GM19397 (cell line): Measurements from ENCODE around the gene ALG13.
"Not testable (repeated sequence)": the region's sequence is repeated elsewhere in the genome, so short reads cannot be mapped to it uniquely, and the experiment has no call there.

Experiments
- ATAC-seq: cut with Tn5 transposase; IDR thresholded peaks from one replicate; pipeline ENCODE4 v1.9.1; 2021; ENCODE audit warnings: mild to moderate bottlenecking, moderate library complexity; ENCODE audit not compliant: unreplicated experiment

The ALG13 gene

GRCh38 chrX:111756486-111756885 is 75.5 kb downstream of the ALG13 start:
- no peak for ATAC-seq

- no peak for ATAC-seq
Measured at GRCh38 chrX:111759686-111760085, 78.7 kb downstream of the ALG13 start.

- no peak for ATAC-seq
Measured at GRCh38 chrX:111761578-111762135, 80.7 kb downstream of the ALG13 start.

- ATAC-seq: no peak
Measured at GRCh38 chrX:111778591-111778990, 97.6 kb downstream of the ALG13 start.

GRCh38 chrX:111779582-111779981 is 98.6 kb downstream of the ALG13 start:
- ATAC-seq: no peak

- ATAC-seq: no peak
Measured at GRCh38 chrX:111784667-111785066, 103.7 kb downstream of the ALG13 start.

- ATAC-seq: not testable (repeated sequence)
Measured at GRCh38 chrX:111790054-111790453, 109.1 kb downstream of the ALG13 start.
